ENCODE data around the gene FILIP1L. TPM values are rescaled to one million over a fixed set of nuclear protein-coding genes. Genes with fewer than 3 reads are reported as not detected.
A peak's percentile ranks its signal among the peaks of the same experiment; 100 is the strongest.

Gene FILIP1L
- total RNA-seq, 1 donor from 2014 or later: 1.5 TPM

- no peak for ATAC-seq (ENCODE audit: low read depth)
- CTCF ChIA-PET: interaction anchor here (0.7 to 3.0 kb wide), 20 partner anchors 9 to 520 kb away, joined by 3 to 47 read pairs (median 4); no protein-coding TSS in a partner anchor
- no peaks in the 10 kb centered on the region for H3K9me3 Mint-ChIP-seq
- no peak overlapping the region for H3K4me3 Mint-ChIP-seq
- no peak for DNase-seq
- POLR2A ChIA-PET: interaction anchor here (1.0 to 1.7 kb wide), 3 partner anchors 22 to 192 kb away, joined by 4 to 5 read pairs (median 5); partner anchors contain the start of gene TBC1D23
- H3K27me3 Mint-ChIP-seq: no peaks in the 10 kb centered on the region
- intact Hi-C loops (cut with micrococcal nuclease): loop anchor here (1.0 to 5.0 kb wide), 4 partner anchors 19 to 333 kb away; partner anchors contain the start of genes LNP1 and TOMM70
- no peak overlapping the region for H3K27ac Mint-ChIP-seq
- H3K36me3 Mint-ChIP-seq (ENCODE audit: low read depth): no peaks in the 10 kb centered on the region
- TF ChIP-seq CTCF (IDR thresholded peaks at IDR 0.05): no peak
- peaks cover 44% of the 10 kb centered on the region for H3K4me1 Mint-ChIP-seq
These were observed 44.8 kb downstream of the FILIP1L start for GRCh38 chr3:100069472-100069871.

GRCh38 chr3:100068826-100069225 lies 45.5 kb downstream of the FILIP1L start:
- Mint-ChIP-seq H3K4me1 (peaks cover 39% of the 10 kb centered on the region), H3K4me3 (no peak overlapping the region), H3K36me3 (ENCODE audit: low read depth) (no peaks in the 10 kb centered on the region), H3K27ac (peak overlapping the region; percentile 50), H3K27me3 (no peaks in the 10 kb centered on the region), H3K9me3 (no peaks in the 10 kb centered on the region)
- DNase-seq: peak; percentile 67
- ATAC-seq (ENCODE audit: low read depth): peak; percentile 95
- POLR2A ChIA-PET: interaction anchor here (1.0 to 1.7 kb wide), 3 partner anchors 21 to 192 kb away, joined by 4 to 5 read pairs (median 5); partner anchors contain the start of gene TBC1D23
- CTCF ChIA-PET: interaction anchor here (0.7 to 3.0 kb wide), 23 partner anchors 9 to 521 kb away, joined by 3 to 47 read pairs (median 4); no protein-coding TSS in a partner anchor
- intact Hi-C loops (cut with micrococcal nuclease): loop anchor here (1.0 to 5.0 kb wide), 7 partner anchors 20 to 521 kb away; partner anchors contain the start of genes LNP1 and TOMM70
- TF ChIP-seq CTCF (IDR thresholded peaks at IDR 0.05): peak; percentile 83

GRCh38 chr3:100067589-100067988 lies 46.7 kb downstream of the FILIP1L start:
- Mint-ChIP-seq H3K36me3 (ENCODE audit: low read depth) (no peaks in the 10 kb centered on the region), H3K27me3 (no peaks in the 10 kb centered on the region), H3K27ac (no peak overlapping the region), H3K4me1 (peaks cover 26% of the 10 kb centered on the region), H3K4me3 (no peak overlapping the region), H3K9me3 (no peaks in the 10 kb centered on the region)
- CTCF ChIA-PET: interaction anchor here (0.6 to 3.0 kb wide), 2 partner anchors 24 to 186 kb away, joined by 3 to 12 read pairs; no protein-coding TSS in a partner anchor
- no peak for DNase-seq
- intact Hi-C loops (cut with micrococcal nuclease): loop anchor here (5.0 kb wide), 1 partner anchor 335 kb away; the partner anchor contains the start of genes LNP1 and TOMM70
- no peak for ATAC-seq (ENCODE audit: low read depth)
- POLR2A ChIA-PET: no interaction called here
- no peak for TF ChIP-seq CTCF (IDR thresholded peaks at IDR 0.05)

GRCh38 chr3:100063929-100064461 lies 50.3 kb downstream of the FILIP1L start:
- POLR2A ChIA-PET: interaction anchor here (0.5 to 0.8 kb wide), 4 partner anchors 217 to 1590 kb away, joined by 3 to 14 read pairs (median 5); no protein-coding TSS in a partner anchor
- Mint-ChIP-seq H3K27me3 (no peaks in the 10 kb centered on the region), H3K27ac (no peak overlapping the region), H3K4me3 (no peak overlapping the region), H3K4me1 (peaks cover 11% of the 10 kb centered on the region), H3K9me3 (no peaks in the 10 kb centered on the region), H3K36me3 (ENCODE audit: low read depth) (no peaks in the 10 kb centered on the region)
- CTCF ChIA-PET: interaction anchor here (0.6 to 2.7 kb wide), 2 partner anchors 190 to 232 kb away, joined by 3 to 12 read pairs; no protein-coding TSS in a partner anchor
- no peak for ATAC-seq (ENCODE audit: low read depth)
- no peak for TF ChIP-seq CTCF (IDR thresholded peaks at IDR 0.05)
- intact Hi-C loops (cut with micrococcal nuclease): no loop called here
- no peak for DNase-seq

- ChIA-PET CTCF (no interaction called here), POLR2A (no interaction called here)
- no peak for TF ChIP-seq CTCF (IDR thresholded peaks at IDR 0.05)
- no peak overlapping the region for H3K27ac Mint-ChIP-seq
- H3K4me3 Mint-ChIP-seq: no peak overlapping the region
- intact Hi-C loops (cut with micrococcal nuclease): no loop called here
- no peaks in the 10 kb centered on the region for H3K27me3 Mint-ChIP-seq
- H3K4me1 Mint-ChIP-seq: peaks cover 8% of the 10 kb centered on the region
- H3K36me3 Mint-ChIP-seq (ENCODE audit: low read depth): no peaks in the 10 kb centered on the region
- DNase-seq (no peak), ATAC-seq (ENCODE audit: low read depth) (no peak)
- no peaks in the 10 kb centered on the region for H3K9me3 Mint-ChIP-seq
These were observed 51.6 kb downstream of the FILIP1L start for GRCh38 chr3:100062665-100063064.
